ENCODE measurements around the gene NPDC1.
A peak's percentile ranks its signal among the peaks of the same experiment; 100 is the strongest.

NPDC1 gene

DNA sequence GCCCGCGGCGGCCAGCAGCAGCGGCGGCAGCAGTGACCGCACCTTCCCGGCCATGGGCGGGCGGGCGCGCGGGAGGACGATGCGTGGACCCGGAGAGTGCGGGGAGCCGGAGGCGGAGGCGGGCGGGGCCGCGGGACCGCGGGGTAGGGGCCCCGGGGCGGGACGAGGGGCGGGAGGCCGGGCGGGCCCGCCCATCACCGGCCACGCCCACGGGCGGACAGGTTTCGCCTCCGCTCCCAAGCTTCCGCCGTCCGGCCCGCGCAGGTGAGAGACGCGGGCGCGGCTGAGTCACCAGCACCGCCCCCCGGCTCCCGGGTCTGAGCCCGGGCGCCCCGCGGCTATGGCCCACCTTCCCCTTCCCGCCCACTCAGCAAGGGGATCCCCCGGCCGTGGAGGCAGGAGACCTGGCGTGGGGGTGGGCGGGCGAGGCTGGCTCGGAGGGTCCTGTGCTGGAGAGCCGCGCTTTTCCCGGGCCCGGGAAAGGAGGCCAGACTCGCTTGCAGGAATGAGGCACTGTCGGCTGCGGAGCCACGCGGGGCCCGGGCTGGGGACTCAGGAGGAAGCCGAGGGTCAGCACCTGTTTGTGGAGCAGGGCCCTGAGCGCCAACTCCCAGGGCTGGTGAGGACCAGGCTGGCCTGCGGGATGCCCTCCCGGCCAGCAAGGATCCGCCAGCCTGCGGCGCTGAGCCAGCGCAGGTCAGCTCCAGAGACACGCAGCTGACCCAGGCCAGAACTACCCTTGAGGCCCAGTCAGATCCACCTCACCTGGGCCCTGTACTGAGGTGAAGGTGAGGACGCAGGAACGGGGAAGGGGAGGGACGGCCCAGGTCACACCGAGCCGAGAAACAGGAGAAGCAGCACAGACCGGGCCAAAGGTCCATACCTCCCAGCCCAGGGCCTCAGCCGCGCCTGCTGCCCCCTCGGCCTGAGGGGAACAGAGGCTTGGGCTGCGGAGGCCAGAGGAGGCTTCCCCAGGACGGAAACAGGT, 8.3 kb upstream of the NPDC1 start, which contains the start of gene ENTPD2:
Gene ENTPD2, minus strand, starts transcription at position 118 of the 988 bp plus-strand sequence. Its CDS starts 64 bp downstream, at position 54.
- POLR2A ChIA-PET (ENCODE audit: low non-redundant PET): interaction anchor here (0.7 kb wide), 1 partner anchor 10 kb away, joined by 3 read pairs; no protein-coding TSS in a partner anchor
- TF ChIP-seq, protein P1, sequence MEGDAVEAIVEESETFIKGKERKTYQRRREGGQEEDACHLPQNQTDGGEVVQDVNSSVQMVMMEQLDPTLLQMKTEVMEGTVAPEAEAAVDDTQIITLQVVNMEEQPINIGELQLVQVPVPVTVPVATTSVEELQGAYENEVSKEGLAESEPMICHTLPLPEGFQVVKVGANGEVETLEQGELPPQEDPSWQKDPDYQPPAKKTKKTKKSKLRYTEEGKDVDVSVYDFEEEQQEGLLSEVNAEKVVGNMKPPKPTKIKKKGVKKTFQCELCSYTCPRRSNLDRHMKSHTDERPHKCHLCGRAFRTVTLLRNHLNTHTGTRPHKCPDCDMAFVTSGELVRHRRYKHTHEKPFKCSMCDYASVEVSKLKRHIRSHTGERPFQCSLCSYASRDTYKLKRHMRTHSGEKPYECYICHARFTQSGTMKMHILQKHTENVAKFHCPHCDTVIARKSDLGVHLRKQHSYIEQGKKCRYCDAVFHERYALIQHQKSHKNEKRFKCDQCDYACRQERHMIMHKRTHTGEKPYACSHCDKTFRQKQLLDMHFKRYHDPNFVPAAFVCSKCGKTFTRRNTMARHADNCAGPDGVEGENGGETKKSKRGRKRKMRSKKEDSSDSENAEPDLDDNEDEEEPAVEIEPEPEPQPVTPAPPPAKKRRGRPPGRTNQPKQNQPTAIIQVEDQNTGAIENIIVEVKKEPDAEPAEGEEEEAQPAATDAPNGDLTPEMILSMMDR (conservative IDR thresholded peaks at IDR 0.05; ENCODE audit: low read depth): no peak
- peak; percentile 94 for DNase-seq (ENCODE audit: low spot score)
- CTCF ChIA-PET: interaction anchor here (0.6 to 4.9 kb wide), 4 partner anchors 10 to 186 kb away, joined by 3 to 54 read pairs (median 6); no protein-coding TSS in a partner anchor
- H3K27ac ChIP-seq: peak within 1 kb of the TSS; percentile 89

- ChIA-PET CTCF (interaction anchor here (0.6 to 4.9 kb wide), 5 partner anchors 11 to 187 kb away, joined by 3 to 54 read pairs (median 4); no protein-coding TSS in a partner anchor), POLR2A (ENCODE audit: low non-redundant PET) (interaction anchor here (0.7 kb wide), 1 partner anchor 11 kb away, joined by 3 read pairs; no protein-coding TSS in a partner anchor)
- TF ChIP-seq, protein P1 (conservative IDR thresholded peaks at IDR 0.05; ENCODE audit: low read depth): no peak
- DNase-seq (ENCODE audit: low spot score): peak; percentile 55
- peak overlapping the region; percentile 89 for H3K27ac ChIP-seq
Observed at GRCh38 chr9:137052998-137053943, 7.3 kb upstream of the NPDC1 start.

GRCh38 chr9:137052293-137052692, 6.3 kb upstream of the NPDC1 start:
- TF ChIP-seq, protein P1 (conservative IDR thresholded peaks at IDR 0.05; ENCODE audit: low read depth): no peak
- CTCF ChIA-PET: interaction anchor here (1.1 to 4.9 kb wide), 4 partner anchors 12 to 23 kb away, joined by 3 to 54 read pairs (median 4); no protein-coding TSS in a partner anchor
- POLR2A ChIA-PET (ENCODE audit: low non-redundant PET): interaction anchor here (0.6 kb wide), 2 partner anchors 33 to 298 kb away, joined by 3 to 9 read pairs; no protein-coding TSS in a partner anchor
- no peak for DNase-seq (ENCODE audit: low spot score)
- H3K27ac ChIP-seq: peak overlapping the region; percentile 7; the same call in 1 of the 2 replicates

DNA sequence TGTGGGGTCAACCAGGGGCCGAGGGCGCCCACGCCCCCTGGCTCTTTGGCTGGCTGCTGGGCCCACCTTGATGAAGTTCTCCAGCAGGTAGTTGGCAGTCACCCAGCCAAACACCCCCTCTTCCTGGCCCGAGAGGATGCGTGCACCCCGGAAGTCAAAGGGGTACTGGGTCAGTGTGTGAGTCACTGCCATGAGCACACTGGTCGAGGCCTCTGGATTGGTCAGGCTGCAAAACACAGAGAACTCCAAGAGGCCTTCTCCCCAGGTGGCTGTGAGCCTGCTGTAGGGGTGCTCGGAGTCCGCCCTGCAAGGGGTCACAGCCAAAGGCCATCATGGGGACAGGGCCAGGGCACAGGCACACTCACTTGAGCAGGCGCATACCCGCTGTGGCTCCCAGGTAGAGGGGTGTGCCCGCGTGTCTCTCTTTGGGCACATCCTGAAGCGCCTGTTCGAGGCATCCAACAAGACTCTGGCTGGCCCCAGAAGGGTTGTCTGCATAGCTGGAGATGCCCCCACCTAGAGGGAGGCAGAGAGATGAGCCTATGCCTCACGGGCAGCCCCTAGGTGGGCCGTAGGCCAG, 5.3 kb upstream of the NPDC1 start:
- TF ChIP-seq, protein P1 (conservative IDR thresholded peaks at IDR 0.05; ENCODE audit: low read depth): no peak
- peak overlapping the region; percentile 7; the same call in 1 of the 2 replicates for H3K27ac ChIP-seq
- ChIA-PET CTCF (interaction anchor here (0.6 to 0.7 kb wide), 2 partner anchors 17 to 33 kb away, joined by 3 read pairs; no protein-coding TSS in a partner anchor), POLR2A (ENCODE audit: low non-redundant PET) (no interaction called here)
- DNase-seq (ENCODE audit: low spot score): no peak

- POLR2A ChIA-PET (ENCODE audit: low non-redundant PET): no interaction called here
- TF ChIP-seq, protein P1 (conservative IDR thresholded peaks at IDR 0.05; ENCODE audit: low read depth): no peak
- no peak for DNase-seq (ENCODE audit: low spot score)
- CTCF ChIA-PET: interaction anchor here (0.6 to 0.9 kb wide), 4 partner anchors 9 to 45 kb away, joined by 3 to 4 read pairs (median 3); no protein-coding TSS in a partner anchor
- H3K27ac ChIP-seq: no peak overlapping the region; the same call in 1 of the 2 replicates
Observed at GRCh38 chr9:137050570-137050969, 4.6 kb upstream of the NPDC1 start.
